NT2/D1 (cell line): ENCODE data around the gene CCSER1.

ENCODE experiments used
- SUZ12 ChIP-seq: IDR thresholded peaks from 2 replicates; pipeline ENCODE4 v1.6.1; 2011; ENCODE audit not compliant: insufficient read length, insufficient read depth; ENCODE audit errors: extremely low read depth
- YY1 ChIP-seq: IDR thresholded peaks from 2 replicates; pipeline ENCODE4 v1.6.1; 2011; ENCODE audit not compliant: insufficient read length, insufficient read depth
- ZNF274 ChIP-seq: IDR thresholded peaks from 2 replicates; pipeline ENCODE4 v1.6.1; 2011; ENCODE audit warnings: mild to moderate bottlenecking, low read depth, low read length

DNA sequence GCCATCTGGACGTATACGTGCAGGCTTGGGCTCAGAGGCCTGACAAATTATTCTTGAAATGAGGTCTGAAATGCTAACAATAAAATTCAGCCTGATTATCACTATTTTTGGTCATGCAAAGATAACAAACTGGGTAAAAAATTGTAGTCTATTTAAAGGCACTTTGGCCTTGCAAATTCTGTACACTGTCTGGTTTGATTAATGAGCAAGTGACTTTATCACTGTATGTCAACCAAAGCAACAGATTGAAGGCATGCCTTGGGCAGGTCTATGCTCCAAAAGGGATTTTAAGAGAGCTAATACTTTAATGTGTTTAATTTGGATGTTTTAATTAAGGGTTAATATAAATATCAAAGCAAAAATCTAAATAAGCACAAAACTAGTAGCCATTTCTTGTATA lies 1141.7 kb downstream of the CCSER1 start:
- TF ChIP-seq YY1 (no peak), ZNF274 (no peak), SUZ12 (no peak)
